CD4-positive, alpha-beta memory T cell (primary cell): ENCODE measurements around the gene TRAPPC3. TPM values are rescaled to one million over a fixed set of nuclear protein-coding genes. Genes with fewer than 3 reads are reported as not detected.
"Not testable (repeated sequence)": the region's sequence is repeated elsewhere in the genome, so short reads cannot be mapped to it uniquely, and the experiment has no call there.

Source experiments
- CTCF ChIA-PET: fragments of 350-600 bp; sonication (Branson Sonifier 250); formaldehyde crosslinking; loops from one replicate; lab custom pipeline; 2021; ENCODE audit warnings: inconsistent platforms; ENCODE audit not compliant: partially characterized antibody; lab: Charles Lee
- POLR2A ChIA-PET: fragments of 350-600 bp; sonication (Branson Sonifier 250); formaldehyde crosslinking; loops from one replicate; lab custom pipeline; 2021; ENCODE audit not compliant: partially characterized antibody; lab: Charles Lee
- DNase-seq, 5 donors: peaks; one replicate each; pipeline versions ENCODE4 v3.0.0 to v3.0.0-alpha.2; 2020 to 2022; ENCODE audit warnings: mixed read lengths in 1 of 5
- H3K27ac ChIP-seq: one replicate; pipeline ENCODE4 v1.7.0; 2013; ENCODE audit warnings: low read depth, low read length
- H3K27me3 ChIP-seq: 2 replicates; pipeline ENCODE4 v1.7.0; 2013; ENCODE audit warnings: mild to moderate bottlenecking, low read length, moderate library complexity; ENCODE audit not compliant: insufficient read depth
- H3K36me3 ChIP-seq: 2 replicates; pipeline ENCODE4 v1.7.0; 2013; ENCODE audit warnings: mild to moderate bottlenecking, low read length, moderate library complexity; ENCODE audit not compliant: insufficient read depth
- H3K4me1 ChIP-seq: 2 replicates; pipeline ENCODE4 v1.7.0; 2013; ENCODE audit warnings: mild to moderate bottlenecking, low read length, moderate library complexity; ENCODE audit not compliant: insufficient read depth
- H3K4me3 ChIP-seq, 2 donors: one replicate each; pipeline ENCODE4 v1.7.0; 2013; ENCODE audit warnings: low read length in 2 of 2, mild to moderate bottlenecking in 1 of 2
- H3K9me3 ChIP-seq, 2 donors: one replicate each; pipeline ENCODE4 v1.7.0; 2013; ENCODE audit warnings: low read length in 2 of 2, control low read depth in 1 of 2; ENCODE audit not compliant: control insufficient read depth in 1 of 2
- H3K27ac Mint-ChIP-seq, 7 donors: one replicate each; pipeline ENCODE4 v1.8.0; 2020 to 2021; ENCODE audit warnings: mixed read lengths in 7 of 7, mild to moderate bottlenecking in 6 of 7, inconsistent platforms in 3 of 7, moderate library complexity in 3 of 7
- H3K27me3 Mint-ChIP-seq, 2 donors: one replicate each; pipeline ENCODE4 v1.8.0; 2020 to 2021; ENCODE audit warnings: mixed read lengths in 2 of 2
- H3K36me3 Mint-ChIP-seq, 2 donors: one replicate each; pipeline ENCODE4 v1.8.0; 2020 to 2021; ENCODE audit warnings: mixed read lengths in 2 of 2, inconsistent platforms in 1 of 2, mild to moderate bottlenecking in 1 of 2
- H3K4me1 Mint-ChIP-seq, 4 donors: one replicate each; pipeline ENCODE4 v1.8.0; 2020 to 2021; ENCODE audit warnings: mixed read lengths in 4 of 4, mild to moderate bottlenecking in 1 of 4
- H3K4me3 Mint-ChIP-seq, 8 donors: one replicate each; pipeline ENCODE4 v1.8.0; 2020 to 2021; ENCODE audit warnings: mixed read lengths in 8 of 8, mild to moderate bottlenecking in 7 of 8, moderate library complexity in 6 of 8, inconsistent platforms in 3 of 8
- H3K9me3 Mint-ChIP-seq, 8 donors: one replicate each; pipeline ENCODE4 v1.8.0; 2020 to 2021; ENCODE audit warnings: mixed read lengths in 8 of 8, mild to moderate bottlenecking in 5 of 8, inconsistent platforms in 3 of 8, moderate library complexity in 1 of 8
- intact Hi-C: fragments of 100-400 bp; cut with micrococcal nuclease; formaldehyde crosslinking; loops from one replicate; pipeline ENCODE4 v1.15.1; 2023
- polyA plus RNA-seq, 2 donors: library from polyadenylated mRNA; unstranded; fragments of 300-500 nt; fragmentation: Illumina TruSeq; gene quantifications; one replicate each; pipeline ENCODE4 v1.2.3, GENCODE V29; 2021
- total RNA-seq, 2 experiments: library from RNA; stranded (reverse); gene quantifications; one replicate each; pipeline ENCODE4 v1.2.3, GENCODE V29; 2021

The TRAPPC3 gene
- total RNA-seq (10 to 100 TPM; 51.8 to 56.4 TPM), polyA plus RNA-seq (100 to 1,000 TPM; 107 to 190 TPM)

DNA sequence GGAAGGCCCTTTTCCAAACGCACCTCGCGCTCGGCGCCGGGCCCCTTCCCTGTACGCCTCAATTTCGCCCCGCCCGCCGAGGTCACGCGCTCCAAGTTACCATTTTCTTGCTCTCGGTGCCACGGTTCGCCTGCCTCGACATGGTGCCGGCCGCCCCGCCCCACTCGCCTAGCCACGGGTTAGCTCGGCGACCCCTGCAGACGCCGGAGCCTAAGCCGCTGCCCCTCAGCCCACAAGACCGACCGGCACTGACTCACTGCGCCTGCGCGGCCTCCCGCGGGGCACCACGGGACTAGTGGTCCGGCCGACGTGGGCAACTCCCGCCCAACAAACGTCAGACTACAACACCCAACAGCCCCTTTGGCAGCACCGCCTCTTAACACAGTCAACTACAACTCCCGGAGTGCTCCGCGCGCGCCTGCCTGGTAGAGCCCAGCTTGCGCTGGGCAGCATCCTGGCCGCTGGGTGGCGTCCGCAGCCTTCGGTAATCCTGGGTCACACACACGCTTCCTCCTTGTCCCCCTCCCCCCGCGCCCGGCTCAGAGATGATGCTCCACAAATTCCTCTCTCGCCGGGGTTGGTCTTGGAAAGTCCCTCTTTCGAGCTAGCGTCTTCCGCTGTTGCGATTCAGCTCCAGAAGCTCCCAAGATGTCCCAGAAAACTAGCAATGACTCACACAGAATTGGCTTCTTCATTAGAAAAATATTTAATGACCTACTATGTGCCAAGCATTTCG lies at the start of gene TRAPPC3:
Gene TRAPPC3, minus strand, starts transcription at position 250 of the 736 bp plus-strand sequence. Its CDS starts 108 bp downstream, at position 142.
- POLR2A ChIA-PET, result interaction anchor here (0.6 to 10.1 kb wide), 22 partner anchors 12 to 237 kb away, joined by 3 to 251 read pairs (median 6); partner anchors contain the start of genes ADPRS, AGO3, SH3D21 and THRAP3
- Histone ChIP-seq H3K4me1 (peaks cover 68% of the 10 kb centered on the region), H3K27me3 (no peaks in the 10 kb centered on the region), H3K36me3 (no peaks in the 10 kb centered on the region), H3K9me3 (no peaks in the 10 kb centered on the region), H3K27ac (peak within 1 kb of the TSS; percentile 88), H3K4me3 (peak within 1 kb of the TSS; percentile 70 to 98)
- Mint-ChIP-seq H3K9me3 (no peaks in the 10 kb centered on the region), H3K27me3 (no peaks in the 10 kb centered on the region), H3K36me3 (peaks cover 0 to 19% of the 10 kb centered on the region in 2 donors), H3K4me3 (peak within 1 kb of the TSS; percentile 95 to 100 (median 98)), H3K4me1 (peaks cover 46 to 84% (median 63%) of the 10 kb centered on the region in 4 donors), H3K27ac (peak within 1 kb of the TSS; percentile 94 to 100 (median 99))
- intact Hi-C loops, result loop anchor here (1.0 to 2.0 kb wide), 9 partner anchors 12 to 315 kb away; partner anchors contain the start of genes ADPRS, AGO3, MRPS15 and THRAP3
- CTCF ChIA-PET, result interaction anchor here (0.5 to 10.0 kb wide), 29 partner anchors 11 to 275 kb away, joined by 3 to 348 read pairs (median 4); partner anchors contain the start of genes SH3D21 and THRAP3
- DNase-seq, result peak; percentile 99 to 100 (median 99)

DNA sequence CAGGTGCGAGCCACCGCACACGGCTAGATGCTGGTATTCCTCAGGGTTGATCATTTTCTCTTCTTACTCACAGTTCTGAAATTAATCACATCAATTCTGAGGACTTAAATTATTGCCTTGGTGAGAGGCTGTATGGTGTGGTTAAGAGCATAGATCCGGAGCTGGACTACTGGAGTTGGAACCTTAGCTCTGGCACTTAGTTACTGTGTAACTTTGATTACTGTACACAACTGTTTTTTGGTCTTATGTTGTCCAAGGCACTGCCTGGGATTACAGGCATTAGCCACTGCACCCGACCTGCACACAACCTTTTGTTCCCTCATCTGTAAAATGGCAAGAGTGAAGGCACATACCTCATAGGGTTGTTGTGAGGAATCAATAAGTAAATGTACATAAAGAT lies 49.4 kb upstream of the TRAPPC3 start:
- peaks cover 0 to 2% of the 10 kb centered on the region in 2 donors for H3K36me3 Mint-ChIP-seq

GRCh38 chr1:36196805-36197204 lies 47.5 kb upstream of the TRAPPC3 start:
- intact Hi-C loops, H3K9me3 Mint-ChIP-seq, H3K36me3 ChIP-seq, H3K4me3 ChIP-seq, H3K36me3 Mint-ChIP-seq, DNase-seq, H3K4me1 Mint-ChIP-seq, H3K27me3 ChIP-seq, H3K9me3 ChIP-seq, H3K27ac Mint-ChIP-seq, H3K4me3 Mint-ChIP-seq, H3K4me1 ChIP-seq, H3K27ac ChIP-seq, H3K27me3 Mint-ChIP-seq: not testable (repeated sequence)
- CTCF ChIA-PET, result interaction anchor here (1.1 to 1.2 kb wide), 2 partner anchors 9 to 174 kb away, joined by 3 read pairs; no protein-coding TSS in a partner anchor
- POLR2A ChIA-PET, result interaction anchor here (2.5 kb wide), 1 partner anchor 47 kb away, joined by 6 read pairs; the partner anchor contains the start of gene TRAPPC3

More for the DNA sequence above, 49.4 kb upstream of the TRAPPC3 start:
- Mint-ChIP-seq H3K27ac (peak overlapping the region in 1 of 7 donors; percentile 8), H3K4me1 (peaks cover 0 to 5% (median 0%) of the 10 kb centered on the region in 4 donors), H3K9me3 (no peaks in the 10 kb centered on the region), H3K27me3 (peaks cover 0 to 2% of the 10 kb centered on the region in 2 donors), H3K4me3 (no peak overlapping the region)
- no peak overlapping the region for H3K4me3 ChIP-seq
- POLR2A ChIA-PET, result no interaction called here
- DNase-seq, result no peak
- no peaks in the 10 kb centered on the region for H3K36me3 ChIP-seq
- H3K27ac ChIP-seq, result no peak overlapping the region
- no peaks in the 10 kb centered on the region for H3K4me1 ChIP-seq
- no peaks in the 10 kb centered on the region for H3K9me3 ChIP-seq
- no peaks in the 10 kb centered on the region for H3K27me3 ChIP-seq
- intact Hi-C loops, result no loop called here
- CTCF ChIA-PET, result no interaction called here

GRCh38 chr1:36187800-36188593 lies 38.7 kb upstream of the TRAPPC3 start:
- Mint-ChIP-seq H3K4me3 (no peak overlapping the region), H3K36me3 (no peaks in the 10 kb centered on the region), H3K4me1 (peaks cover 8 to 11% (median 10%) of the 10 kb centered on the region in 4 donors), H3K27ac (peak overlapping the region; percentile 52 to 92 (median 87)), H3K27me3 (no peaks in the 10 kb centered on the region), H3K9me3 (no peaks in the 10 kb centered on the region)
- no peaks in the 10 kb centered on the region for H3K27me3 ChIP-seq
- H3K4me1 ChIP-seq, result peaks cover 5% of the 10 kb centered on the region
- H3K4me3 ChIP-seq, result no peak overlapping the region
- no peak overlapping the region for H3K27ac ChIP-seq
- intact Hi-C loops, result loop anchor here (1.0 to 2.0 kb wide), 6 partner anchors 36 to 233 kb away; partner anchors contain the start of genes ADPRS, THRAP3 and TRAPPC3
- ChIA-PET CTCF (interaction anchor here (0.6 to 11.5 kb wide), 35 partner anchors 8 to 209 kb away, joined by 3 to 348 read pairs (median 4); partner anchors contain the start of genes LSM10, MAP7D1, THRAP3 and TRAPPC3), POLR2A (interaction anchor here (0.9 to 9.2 kb wide), 9 partner anchors 8 to 99 kb away, joined by 3 to 244 read pairs (median 6); partner anchors contain the start of genes MAP7D1, THRAP3 and TRAPPC3)
- H3K9me3 ChIP-seq, result no peaks in the 10 kb centered on the region
- H3K36me3 ChIP-seq, result no peaks in the 10 kb centered on the region
- peak; percentile 80 to 87 (median 83) for DNase-seq

DNA sequence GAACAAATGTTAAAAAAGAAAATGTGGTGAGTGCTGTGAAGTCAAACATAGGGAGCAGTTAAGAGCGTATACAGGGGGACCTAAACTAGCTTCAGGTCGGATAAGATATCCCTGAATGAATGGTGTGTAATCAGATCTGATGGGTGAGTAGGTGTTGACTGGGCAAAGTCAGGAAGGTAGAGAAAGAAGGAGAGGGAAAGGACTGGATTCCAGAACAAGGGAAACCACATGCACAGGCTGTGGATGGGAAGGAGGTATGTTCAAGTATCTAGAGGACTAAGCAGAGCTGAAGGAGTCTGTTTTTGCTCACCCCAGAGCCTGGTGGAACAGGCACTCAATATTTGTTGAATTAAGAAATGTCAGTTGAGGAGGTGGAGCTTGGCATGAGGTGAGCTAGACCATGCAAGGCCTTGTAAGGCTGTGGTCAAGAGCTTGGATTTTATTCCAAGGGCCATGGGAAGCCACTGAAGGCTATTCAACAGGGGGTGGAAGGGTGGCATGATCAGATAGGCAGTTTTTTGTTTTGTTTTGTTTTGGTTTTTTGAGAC lies 34.1 kb upstream of the TRAPPC3 start:
- H3K9me3 ChIP-seq, result no peaks in the 10 kb centered on the region
- Mint-ChIP-seq H3K36me3 (peaks cover 13 to 23% of the 10 kb centered on the region in 2 donors), H3K27me3 (no peaks in the 10 kb centered on the region), H3K4me3 (no peak overlapping the region), H3K4me1 (peaks cover 8 to 11% (median 10%) of the 10 kb centered on the region in 4 donors), H3K9me3 (peaks cover 0 to 1% (median 0%) of the 10 kb centered on the region in 8 donors), H3K27ac (peak overlapping the region in 4 of 7 donors; percentile 53 to 86 (median 74))
- H3K36me3 ChIP-seq, result peaks cover 24% of the 10 kb centered on the region
- no peak overlapping the region for H3K4me3 ChIP-seq
- H3K4me1 ChIP-seq, result peaks cover 5% of the 10 kb centered on the region
- intact Hi-C loops, result no loop called here
- DNase-seq, result no peak
- H3K27me3 ChIP-seq, result no peaks in the 10 kb centered on the region
- no peak overlapping the region for H3K27ac ChIP-seq
- POLR2A ChIA-PET, result interaction anchor here (0.5 to 9.2 kb wide), 7 partner anchors 12 to 41 kb away, joined by 4 to 244 read pairs (median 9); partner anchors contain the start of genes MAP7D1, THRAP3 and TRAPPC3
- CTCF ChIA-PET, result interaction anchor here (0.6 to 11.5 kb wide), 5 partner anchors 9 to 102 kb away, joined by 3 to 348 read pairs (median 6); partner anchors contain the start of genes MAP7D1 and TRAPPC3

DNA sequence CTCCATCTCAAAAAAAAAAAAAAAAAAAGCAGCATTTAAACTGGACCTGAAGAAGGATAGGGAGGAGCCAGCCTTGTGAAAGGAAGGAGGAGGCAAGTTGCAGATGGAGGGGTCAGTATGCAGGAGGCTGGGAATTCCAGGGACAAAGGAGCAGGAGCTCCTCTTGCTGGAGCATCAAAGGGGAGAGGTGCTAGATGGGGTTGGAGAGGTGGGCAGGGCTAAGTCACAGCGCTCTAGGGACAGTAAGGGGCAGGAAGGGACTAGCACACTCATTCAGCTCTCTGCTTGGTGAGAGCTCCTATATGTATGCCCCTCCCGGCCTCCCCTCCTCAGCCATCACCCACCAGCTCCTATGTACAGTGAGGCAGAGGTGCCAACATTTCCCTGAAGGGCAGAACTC lies 33.4 kb upstream of the TRAPPC3 start:
- Mint-ChIP-seq H3K27ac (peak overlapping the region in 5 of 7 donors; percentile 32 to 86 (median 72)), H3K4me3 (no peak overlapping the region)

More for the DNA sequence above, 33.4 kb upstream of the TRAPPC3 start:
- H3K36me3 ChIP-seq, result peaks cover 28% of the 10 kb centered on the region
- H3K9me3 ChIP-seq, result no peaks in the 10 kb centered on the region
- H3K27me3 ChIP-seq, result no peaks in the 10 kb centered on the region
- Mint-ChIP-seq H3K9me3 (peaks cover 0 to 1% (median 0%) of the 10 kb centered on the region in 8 donors), H3K36me3 (peaks cover 13 to 23% of the 10 kb centered on the region in 2 donors), H3K4me1 (peaks cover 4 to 6% (median 5%) of the 10 kb centered on the region in 4 donors), H3K27me3 (no peaks in the 10 kb centered on the region)
- H3K4me3 ChIP-seq, result no peak overlapping the region
- H3K4me1 ChIP-seq, result peaks cover under 1% of the 10 kb centered on the region
- ChIA-PET POLR2A (interaction anchor here (0.5 to 9.2 kb wide), 7 partner anchors 11 to 42 kb away, joined by 4 to 244 read pairs (median 9); partner anchors contain the start of genes MAP7D1, THRAP3 and TRAPPC3), CTCF (interaction anchor here (1.3 to 11.5 kb wide), 4 partner anchors 17 to 103 kb away, joined by 5 to 348 read pairs (median 12); partner anchors contain the start of genes MAP7D1 and TRAPPC3)
- no peak for DNase-seq
- intact Hi-C loops, result no loop called here
- no peak overlapping the region for H3K27ac ChIP-seq
